H1 (cell line): ENCODE data around the gene CSDE1. TPM values are rescaled to one million over a fixed set of nuclear protein-coding genes. Genes with fewer than 3 reads are reported as not detected.
A peak's percentile ranks its signal among the peaks of the same experiment; 100 is the strongest.

ENCODE experiments used
- CTCF ChIA-PET: fragments of 300-600 bp; sonication (Branson Sonifier 250); formaldehyde crosslinking; loops from one replicate; lab custom pipeline; 2021; ENCODE audit not compliant: partially characterized antibody; lab: Charles Lee
- POLR2A ChIA-PET: fragments of 300-600 bp; sonication (Branson Sonifier 250); formaldehyde crosslinking; loops from one replicate; lab custom pipeline; 2021; ENCODE audit warnings: inconsistent platforms; ENCODE audit not compliant: partially characterized antibody; lab: Charles Lee
- DNase-seq, 2 experiments: peaks; one replicate each; pipeline versions ENCODE4 v3.0.0 to v3.0.0-alpha.2; 2010 to 2022; ENCODE audit warnings: low spot score in 2 of 2, low read depth in 1 of 2, mixed read lengths in 1 of 2
- FAIRE-seq: peaks from 2 replicates; lab custom pipeline; 2011; peaks lifted over from hg19 to GRCh38; lab: Jason Lieb, UNC
- H2AFZ ChIP-seq: 2 replicates; pipeline ENCODE4 v1.8.1; 2012; ENCODE audit warnings: low read length, inconsistent platforms
- H2AK5ac ChIP-seq: 2 replicates; pipeline ENCODE4 v1.6.1; 2013; ENCODE audit warnings: low read depth, low read length
- H2BK120ac ChIP-seq: replicated peaks from 2 replicates; pipeline ENCODE3; 2013; ENCODE audit warnings: low read depth, low read length, inconsistent platforms
- H2BK12ac ChIP-seq: 2 replicates; pipeline ENCODE4 v1.6.1; 2013; ENCODE audit warnings: low read depth, low read length
- H2BK15ac ChIP-seq: 2 replicates; pipeline ENCODE4 v1.6.1; 2013; ENCODE audit warnings: low read length
- H2BK20ac ChIP-seq: 2 replicates; pipeline ENCODE4 v1.6.1; 2013; ENCODE audit warnings: low read length
- H2BK5ac ChIP-seq: 2 replicates; pipeline ENCODE4 v1.6.1; 2013; ENCODE audit warnings: low read depth, low read length
- H3K14ac ChIP-seq: 2 replicates; pipeline ENCODE4 v1.6.1; 2013; ENCODE audit warnings: inconsistent platforms; ENCODE audit not compliant: insufficient read length
- H3K18ac ChIP-seq: 2 replicates; pipeline ENCODE4 v1.6.1; 2013; ENCODE audit warnings: low read length; ENCODE audit errors: extremely low read depth
- H3K23ac ChIP-seq: 2 replicates; pipeline ENCODE4 v1.6.1; 2013; ENCODE audit warnings: inconsistent platforms; ENCODE audit not compliant: insufficient read length
- H3K23me2 ChIP-seq: 2 replicates; pipeline ENCODE4 v1.6.1; 2013; ENCODE audit warnings: low read depth, low read length
- H3K27ac ChIP-seq: 2 replicates; pipeline ENCODE4 v1.6.1; 2011; ENCODE audit warnings: low read depth, low read length, inconsistent platforms
- H3K27me3 ChIP-seq, 4 experiments: replicated peaks in 1 of 4; 1 replicate in 1 of 4; 2 replicates in 3 of 4; pipeline versions ENCODE4 v1.6.1 to v1.8.1; 2011 to 2013; ENCODE audit warnings: low read length in 3 of 4, mild to moderate bottlenecking in 3 of 4, inconsistent platforms in 2 of 4, mixed read lengths in 2 of 4, moderate library complexity in 1 of 4; ENCODE audit not compliant: control insufficient read depth in 3 of 4, insufficient read depth in 3 of 4; ENCODE audit errors: extremely low read depth in 1 of 4
- H3K36me3 ChIP-seq, 4 experiments: 2 replicates each; pipeline versions ENCODE4 v1.6.1 to v1.8.1; 2011 to 2013; ENCODE audit warnings: mild to moderate bottlenecking in 4 of 4, low read length in 3 of 4, moderate library complexity in 2 of 4, control low read depth in 1 of 4, inconsistent platforms in 1 of 4; ENCODE audit not compliant: insufficient read depth in 4 of 4, control insufficient read depth in 2 of 4
- H3K4ac ChIP-seq: replicated peaks from 2 replicates; pipeline ENCODE3; 2013; ENCODE audit warnings: low read length, low read depth, mixed read lengths, inconsistent platforms; ENCODE audit not compliant: insufficient read length
- H3K4me1 ChIP-seq, 4 experiments: replicated peaks in 1 of 4; 1 replicate in 1 of 4; 2 replicates in 3 of 4; pipeline versions ENCODE4 v1.6.1 to v1.8.1; 2011 to 2013; ENCODE audit warnings: low read length in 3 of 4, inconsistent platforms in 2 of 4, mixed read lengths in 1 of 4; ENCODE audit not compliant: insufficient read depth in 4 of 4, control insufficient read depth in 3 of 4
- H3K4me2 ChIP-seq, 2 experiments: 2 replicates each; pipeline versions ENCODE4 v1.6.1 to v1.8.1; 2011 to 2013; ENCODE audit warnings: low read depth in 2 of 2, low read length in 2 of 2, control low read depth in 1 of 2, inconsistent platforms in 1 of 2, mild to moderate bottlenecking in 1 of 2; ENCODE audit not compliant: insufficient read depth in 1 of 2
- H3K4me3 ChIP-seq, 4 experiments: fragments of 200-600, 300-600 bp in 1 of 4; sonication (generic), shearing (Covaris generic), sonication (Bioruptor Twin) in 1 of 4; 2 replicates each; pipeline versions ENCODE4 v1.5.1 to v1.8.1; 2011 to 2016; ENCODE audit warnings: low read length in 4 of 4, low read depth in 3 of 4, control low read depth in 2 of 4, inconsistent platforms in 2 of 4, mild to moderate bottlenecking in 2 of 4, mixed read lengths in 1 of 4, moderate library complexity in 1 of 4; ENCODE audit not compliant: insufficient read depth in 2 of 4; ENCODE audit errors: extremely low read depth in 1 of 4
- H3K56ac ChIP-seq: replicated peaks from 2 replicates; pipeline ENCODE3; 2013; ENCODE audit warnings: low read depth, mild to moderate bottlenecking, mixed read lengths, low read length, inconsistent platforms; ENCODE audit not compliant: insufficient read length
- H3K79me1 ChIP-seq: 2 replicates; pipeline ENCODE4 v1.6.1; 2013; ENCODE audit warnings: low read depth, low read length, control low read depth
- H3K79me2 ChIP-seq, 2 experiments: 2 replicates each; pipeline versions ENCODE4 v1.6.1 to v1.8.1; 2012 to 2013; ENCODE audit warnings: low read length in 2 of 2, mild to moderate bottlenecking in 2 of 2, inconsistent platforms in 1 of 2; ENCODE audit not compliant: insufficient read depth in 2 of 2, control insufficient read depth in 1 of 2
- H3K9ac ChIP-seq, 4 experiments: replicated peaks in 1 of 4; 1 replicate in 1 of 4; 2 replicates in 3 of 4; pipeline versions ENCODE4 v1.6.1 to v1.8.1; 2011 to 2013; ENCODE audit warnings: low read depth in 3 of 4, low read length in 3 of 4, control low read depth in 2 of 4, mild to moderate bottlenecking in 2 of 4, moderate library complexity in 2 of 4, inconsistent platforms in 1 of 4; ENCODE audit errors: extremely low read depth in 1 of 4
- H3K9me3 ChIP-seq, 2 experiments: 2 replicates each; pipeline versions ENCODE4 v1.6.1 to v1.8.1; 2012 to 2013; ENCODE audit warnings: mild to moderate bottlenecking in 2 of 2, moderate library complexity in 2 of 2, control low read depth in 1 of 2, inconsistent platforms in 1 of 2, low read depth in 1 of 2, low read length in 1 of 2, mixed read lengths in 1 of 2; ENCODE audit not compliant: insufficient read depth in 2 of 2
- H4K20me1 ChIP-seq, 2 experiments: replicated peaks in 1 of 2; 2 replicates each; pipeline versions ENCODE3 to v1.8.1; 2011 to 2013; ENCODE audit warnings: inconsistent platforms in 2 of 2, low read length in 2 of 2, mild to moderate bottlenecking in 1 of 2; ENCODE audit not compliant: insufficient read depth in 2 of 2, control insufficient read depth in 1 of 2
- H4K5ac ChIP-seq: 2 replicates; pipeline ENCODE4 v1.6.1; 2013; ENCODE audit warnings: low read length, low read depth, mixed read lengths, inconsistent platforms; ENCODE audit not compliant: insufficient read length
- H4K8ac ChIP-seq: 2 replicates; pipeline ENCODE4 v1.8.0; 2013; ENCODE audit warnings: mild to moderate bottlenecking, moderate library complexity, low read length, inconsistent platforms; ENCODE audit not compliant: insufficient read depth; ENCODE audit errors: extremely low read depth
- H4K91ac ChIP-seq: replicated peaks from 2 replicates; pipeline ENCODE3; 2013; ENCODE audit warnings: low read length, mixed read lengths, inconsistent platforms; ENCODE audit not compliant: insufficient read length
- USF2 ChIP-seq: IDR thresholded peaks from 2 replicates; pipeline ENCODE4 v1.6.1; 2011; ENCODE audit warnings: low read length, improper control_type of control experiment
- WGBS, 2 experiments: shearing (Covaris generic) in 1 of 2; methylation state at CpG; one replicate each; pipeline versions ENCODE4 v1.1.6 to v1.1.7; 2013 to 2015; ENCODE audit warnings: low lambda C conversion rate in 2 of 2, mixed read lengths in 2 of 2, inconsistent platforms in 1 of 2, low coverage in 1 of 2, missing lambda C conversion rate in 1 of 2; ENCODE audit not compliant: insufficient replicate concordance in 2 of 2, insufficient coverage in 1 of 2, insufficient read length in 1 of 2; ENCODE audit errors: extremely low coverage in 1 of 2, missing lambda C conversion rate in 1 of 2; 5-methylcytosine and 5-hydroxymethylcytosine counted together
- polyA plus RNA-seq, 7 experiments: library from polyadenylated mRNA; depleted of rRNA in 3 of 7; stranded (reverse) in 5 of 7; unstranded in 2 of 7; fragments of >200 nt in 5 of 7; fragments of 200-250 nt in 2 of 7; gene quantifications; 1 replicate in 5 of 7; 2 replicates in 1 of 7; 4 replicates in 1 of 7; pipeline versions ENCODE4 v1.2.1 to v1.2.3, GENCODE V29; 2011 to 2013; ENCODE audit warnings: missing spikeins in 2 of 7, mixed read lengths in 2 of 7
- total RNA-seq: library from RNA; stranded (reverse); fragmentation: NEBNext Ultra II Directional; extraction: Animal tissue kit (Norgen Biotek cat#: 25700); gene quantifications from 2 replicates; pipeline ENCODE4 v1.2.1, GENCODE V29; 2021

Gene CSDE1
- total and polyA plus RNA-seq, 2 of the 8 experiments (the other 6 are each of a cell fraction or from before 2014, with no cell fraction given) = 149 to 635 TPM

GRCh38 chr1:114737314-114737849 lies 20.4 kb downstream of the CSDE1 start:
- peaks cover under 1 to 58% of the 10 kb centered on the region in 2 experiments; a peak in 3 of 4 replicates for H3K79me2 ChIP-seq
- 94% methylated on average over 6 of the region's 6 CpGs; no CpG with 5 or more reads in 1 of the 2 experiments for WGBS, 2 experiments
- no peak for TF ChIP-seq USF2
- no peak for FAIRE-seq
- no peak overlapping the region for H3K56ac ChIP-seq
- no peak overlapping the region for H3K23ac ChIP-seq
- H3K18ac ChIP-seq = no peak overlapping the region
- no peaks in the 10 kb centered on the region for H3K4me1 ChIP-seq
- H3K9ac ChIP-seq = no peak overlapping the region
- H2AK5ac ChIP-seq = no peak overlapping the region
- ChIA-PET CTCF (no interaction called here), POLR2A (interaction anchor here (1.3 to 3.3 kb wide), 8 partner anchors 12 to 28 kb away, joined by 3 to 18 read pairs (median 4); partner anchors contain the start of genes CSDE1 and NRAS)
- no peak overlapping the region for H4K5ac ChIP-seq
- no peak overlapping the region for H3K4me2 ChIP-seq
- H3K36me3 ChIP-seq = peaks cover 34 to 80% (median 56%) of the 10 kb centered on the region in 4 experiments
- H2BK15ac ChIP-seq = no peak overlapping the region
- no peak overlapping the region for H3K4me3 ChIP-seq
- H3K27ac ChIP-seq = no peak overlapping the region
- H3K23me2 ChIP-seq = no peaks in the 10 kb centered on the region
- H4K20me1 ChIP-seq = peaks cover 3 to 8% of the 10 kb centered on the region in 2 experiments
- 0 out of 2 replicates have a peak, but pooled peaks cover 2% of the 10 kb centered on the region for H3K79me1 ChIP-seq
- H4K8ac ChIP-seq = peak overlapping the region; percentile 65; the same call in 1 of the 2 replicates
- no peaks in the 10 kb centered on the region for H3K9me3 ChIP-seq
- no peaks in the 10 kb centered on the region for H3K27me3 ChIP-seq
- no peak overlapping the region for H3K4ac ChIP-seq
- no peak overlapping the region for H2AFZ ChIP-seq
- no peak overlapping the region for H4K91ac ChIP-seq
- no peak for DNase-seq
- H2BK120ac ChIP-seq = no peak overlapping the region
- no peak overlapping the region for H2BK5ac ChIP-seq
- no peak overlapping the region for H2BK12ac ChIP-seq
- no peak overlapping the region for H2BK20ac ChIP-seq
- H3K14ac ChIP-seq = no peak overlapping the region
